MCF 10A (cell line): ENCODE data around the gene ARHGEF28. TPM values are rescaled to one million over a fixed set of nuclear protein-coding genes. Genes with fewer than 3 reads are reported as not detected.
A peak's percentile ranks its signal among the peaks of the same experiment; 100 is the strongest.

Experiments used
- BruUV-seq: library from RNA; stranded (reverse); fragments of 400-500 nt; replicated peaks from 2 replicates; lab custom pipeline; 2021; lab: Mats Ljungman, UMichigan
- CTCF ChIA-PET: fragments of 300-600 bp; sonication (Branson Sonifier 250); formaldehyde crosslinking; extraction: SDS; loops from one replicate; lab custom pipeline; 2021; ENCODE audit warnings: antibody characterized with exemption, inconsistent platforms; lab: Yijun Ruan, JAX
- POLR2A ChIA-PET: fragments of 300-600, 350-650 bp; sonication (Branson Sonifier 250); formaldehyde crosslinking; extraction: SDS; loops from one replicate; lab custom pipeline; 2020; ENCODE audit warnings: antibody characterized with exemption, inconsistent platforms; lab: Yijun Ruan, JAX
- DNase-seq: peaks from one replicate; pipeline ENCODE4 v3.0.0-alpha.2; 2018; ENCODE audit not compliant: unreplicated experiment
- H3K27ac Mint-ChIP-seq: one replicate; pipeline ENCODE4 v1.8.0; 2022; ENCODE audit warnings: mild to moderate bottlenecking, low read depth, mixed read lengths; ENCODE audit not compliant: unreplicated experiment
- H3K27me3 Mint-ChIP-seq: one replicate; pipeline ENCODE4 v1.8.0; 2022; ENCODE audit warnings: mixed read lengths; ENCODE audit not compliant: insufficient read depth, unreplicated experiment
- H3K36me3 Mint-ChIP-seq: one replicate; pipeline ENCODE4 v1.8.0; 2022; ENCODE audit warnings: mild to moderate bottlenecking, moderate library complexity, mixed read lengths; ENCODE audit not compliant: insufficient read depth, unreplicated experiment
- H3K4me1 Mint-ChIP-seq: one replicate; pipeline ENCODE4 v1.8.0; 2022; ENCODE audit warnings: mixed read lengths; ENCODE audit not compliant: insufficient read depth, unreplicated experiment
- H3K4me3 Mint-ChIP-seq: one replicate; pipeline ENCODE4 v1.8.0; 2022; ENCODE audit warnings: mild to moderate bottlenecking, moderate library complexity, mixed read lengths; ENCODE audit not compliant: unreplicated experiment
- H3K9me3 Mint-ChIP-seq: one replicate; pipeline ENCODE4 v1.8.0; 2022; ENCODE audit warnings: mixed read lengths; ENCODE audit not compliant: unreplicated experiment
- CTCF ChIP-seq: fragments of 200-600 bp; IDR thresholded peaks from one replicate; pipeline ENCODE4 v1.8.0; 2022; ENCODE audit warnings: antibody characterized with exemption, mild to moderate bottlenecking; ENCODE audit not compliant: unreplicated experiment
- intact Hi-C: fragments of 100-400 bp; cut with micrococcal nuclease; formaldehyde crosslinking; loops from 2 replicates; pipeline ENCODE4 v1.14.1; 2022
- total RNA-seq: library from RNA; stranded (reverse); gene quantifications from 2 replicates; pipeline ENCODE4 v1.2.3, GENCODE V29; 2022

ARHGEF28 gene
- total RNA-seq, 1 experiment from 2014 or later, result 34.8 TPM

DNA sequence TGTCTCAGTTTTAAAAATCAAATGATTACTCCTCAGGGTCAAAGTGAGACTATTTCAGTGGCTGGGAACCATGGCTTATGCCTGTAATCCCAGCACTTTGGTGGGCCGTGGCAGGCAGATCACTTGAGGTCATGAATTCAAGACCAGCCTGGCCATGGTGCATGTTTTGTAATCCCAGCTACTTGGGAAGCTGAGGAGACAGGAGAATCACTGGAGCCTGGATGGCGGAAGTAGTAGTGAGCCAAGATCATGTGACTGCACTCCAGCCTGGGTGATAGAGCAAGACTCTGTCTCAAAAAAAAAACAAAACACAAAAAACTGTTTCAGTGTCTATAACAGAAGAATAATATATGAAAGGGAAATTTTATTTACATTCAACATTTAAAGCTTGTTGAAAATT is 182.9 kb downstream of the ARHGEF28 start:
- peaks cover 14% of the 10 kb centered on the region for H3K4me1 Mint-ChIP-seq
- ChIA-PET CTCF (interaction anchor here (0.7 to 1.4 kb wide), 3 partner anchors 9 to 212 kb away, joined by 3 to 6 read pairs (median 3); no protein-coding TSS in a partner anchor), POLR2A (interaction anchor here (0.7 to 0.8 kb wide), 2 partner anchors 12 to 47 kb away, joined by 3 read pairs; no protein-coding TSS in a partner anchor)
- H3K27ac Mint-ChIP-seq, result no peak overlapping the region
- no peak overlapping the region for H3K4me3 Mint-ChIP-seq
- intact Hi-C loops, result no loop called here
- peaks cover 2% of the 10 kb centered on the region for H3K36me3 Mint-ChIP-seq
- no peaks in the 10 kb centered on the region for H3K27me3 Mint-ChIP-seq
- no peak for TF ChIP-seq CTCF
- DNase-seq, result no peak
- BruUV-seq, result no TSS peak
- H3K9me3 Mint-ChIP-seq, result no peaks in the 10 kb centered on the region

GRCh38 chr5:73810429-73810828 is 184.4 kb downstream of the ARHGEF28 start:
- no peaks in the 10 kb centered on the region for H3K9me3 Mint-ChIP-seq
- H3K4me1 Mint-ChIP-seq, result peaks cover 26% of the 10 kb centered on the region
- no TSS peak for BruUV-seq
- H3K4me3 Mint-ChIP-seq, result no peak overlapping the region
- POLR2A ChIA-PET, result interaction anchor here (1.2 kb wide), 2 partner anchors 16 to 17 kb away, joined by 3 read pairs; no protein-coding TSS in a partner anchor
- CTCF ChIA-PET, result interaction anchor here (0.7 kb wide), 1 partner anchor 11 kb away, joined by 3 read pairs; no protein-coding TSS in a partner anchor
- H3K36me3 Mint-ChIP-seq, result no peaks in the 10 kb centered on the region
- DNase-seq, result no peak
- no peak overlapping the region for H3K27ac Mint-ChIP-seq
- TF ChIP-seq CTCF, result no peak
- no peaks in the 10 kb centered on the region for H3K27me3 Mint-ChIP-seq
- intact Hi-C loops, result no loop called here

- Mint-ChIP-seq H3K4me1 (peaks cover 43% of the 10 kb centered on the region), H3K36me3 (no peaks in the 10 kb centered on the region), H3K9me3 (no peaks in the 10 kb centered on the region), H3K27me3 (no peaks in the 10 kb centered on the region), H3K27ac (peak overlapping the region; percentile 91), H3K4me3 (peak overlapping the region; percentile 85)
- BruUV-seq, result no TSS peak
- intact Hi-C loops, result no loop called here
- no peak for TF ChIP-seq CTCF
- ChIA-PET POLR2A (interaction anchor here (0.6 to 4.8 kb wide), 21 partner anchors 8 to 315 kb away, joined by 3 to 107 read pairs (median 8); partner anchors contain the start of genes ANKRA2, ARHGEF28, BTF3 and UTP15), CTCF (interaction anchor here (0.9 to 2.1 kb wide), 6 partner anchors 10 to 224 kb away, joined by 3 to 10 read pairs (median 4); no protein-coding TSS in a partner anchor)
- DNase-seq, result peak; percentile 22
Observed at GRCh38 chr5:73812457-73812856, 186.5 kb downstream of the ARHGEF28 start.

DNA sequence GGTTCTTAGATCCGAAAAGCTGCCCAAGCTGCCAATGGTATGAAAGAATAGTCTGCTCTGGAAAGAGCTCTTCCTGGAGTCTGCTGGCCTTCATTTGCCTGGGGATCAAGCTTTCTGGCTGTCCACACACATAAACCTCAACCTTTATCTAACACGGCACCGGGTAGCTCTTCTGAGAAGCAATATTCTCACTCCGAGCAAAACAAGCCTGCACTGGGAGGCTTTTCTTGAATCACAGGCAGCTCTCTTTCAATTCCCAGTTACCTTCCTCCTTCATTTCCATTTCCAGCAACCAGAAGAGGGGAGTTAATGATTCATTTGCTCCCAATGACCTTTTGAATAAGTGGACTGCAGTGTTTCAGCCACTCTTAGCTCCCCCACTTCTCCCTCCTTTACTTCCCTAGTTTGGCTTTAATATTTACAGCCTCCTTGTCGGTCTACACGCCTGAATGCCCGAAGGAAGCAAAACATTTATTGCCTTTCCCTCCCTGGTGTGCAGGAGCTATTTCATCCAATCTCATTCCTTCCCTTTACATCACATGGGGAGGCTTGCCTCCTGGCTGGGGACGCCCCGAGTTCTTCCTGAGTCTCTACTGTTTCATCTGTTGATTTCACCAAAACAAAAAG is 187.1 kb downstream of the ARHGEF28 start:
- intact Hi-C loops, result no loop called here
- no TSS peak for BruUV-seq
- CTCF ChIA-PET, result interaction anchor here (0.7 to 2.1 kb wide), 9 partner anchors 9 to 224 kb away, joined by 3 to 10 read pairs (median 4); no protein-coding TSS in a partner anchor
- Mint-ChIP-seq H3K27me3 (no peaks in the 10 kb centered on the region), H3K9me3 (no peaks in the 10 kb centered on the region), H3K27ac (peak overlapping the region; percentile 91), H3K36me3 (no peaks in the 10 kb centered on the region), H3K4me3 (peak overlapping the region; percentile 85), H3K4me1 (peaks cover 49% of the 10 kb centered on the region)
- POLR2A ChIA-PET, result interaction anchor here (0.6 to 4.8 kb wide), 28 partner anchors 9 to 576 kb away, joined by 3 to 107 read pairs (median 6); partner anchors contain the start of genes ANKRA2, ARHGEF28, BTF3 and UTP15
- DNase-seq, result peak; percentile 72
- TF ChIP-seq CTCF, result no peak
